Measurements from ENCODE around the gene PRDM16. TPM values are rescaled to one million over a fixed set of nuclear protein-coding genes. Genes with fewer than 3 reads are reported as not detected.

The PRDM16 gene
- total and polyA plus RNA-seq, 2 of the 8 experiments (the other 6 are each of a cell fraction or from before 2014, with no cell fraction given) = 0.39 to 0.43 TPM

DNA sequence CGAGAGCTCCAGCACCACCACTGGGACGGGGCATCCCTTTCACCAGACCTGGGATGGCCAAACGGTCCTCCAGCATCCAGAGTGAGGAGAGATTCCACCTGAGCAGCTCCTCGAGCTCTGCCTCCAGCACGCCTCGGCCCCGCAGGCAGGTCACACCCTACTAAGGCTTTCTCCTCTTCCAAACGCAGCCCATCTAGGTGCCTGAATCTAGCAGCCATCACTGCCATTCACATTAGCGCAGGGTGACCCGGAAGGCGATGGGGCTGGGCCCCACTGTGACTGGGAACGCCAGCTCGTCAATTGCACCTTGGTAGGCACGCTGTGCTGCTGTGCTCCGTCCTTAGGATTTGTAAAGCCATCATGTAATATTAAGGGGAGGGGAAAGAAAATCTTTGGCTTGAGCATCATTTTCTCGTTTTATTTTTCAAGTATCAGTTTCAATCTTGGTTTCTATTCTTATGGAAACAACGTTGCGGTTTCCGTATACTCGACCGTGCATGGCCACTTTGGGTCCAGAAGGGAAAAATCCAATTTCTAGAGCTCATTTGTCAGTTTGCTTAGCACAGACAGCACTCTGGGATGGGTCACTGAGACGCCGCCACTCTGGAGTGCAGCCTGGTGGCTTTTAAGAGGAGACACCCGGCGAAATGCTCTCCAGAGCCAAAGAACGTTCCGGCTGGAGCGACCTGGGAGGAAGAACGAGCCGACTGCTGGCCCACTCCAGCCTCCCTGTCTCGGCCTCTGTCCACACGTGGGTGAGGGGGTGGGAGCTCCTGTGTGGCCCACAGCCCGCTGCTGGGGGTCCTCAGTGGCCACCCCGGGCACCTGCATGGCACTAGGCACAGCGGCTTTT, 173.6 kb downstream of the PRDM16 start (continued):
- TF ChIP-seq, protein P1, sequence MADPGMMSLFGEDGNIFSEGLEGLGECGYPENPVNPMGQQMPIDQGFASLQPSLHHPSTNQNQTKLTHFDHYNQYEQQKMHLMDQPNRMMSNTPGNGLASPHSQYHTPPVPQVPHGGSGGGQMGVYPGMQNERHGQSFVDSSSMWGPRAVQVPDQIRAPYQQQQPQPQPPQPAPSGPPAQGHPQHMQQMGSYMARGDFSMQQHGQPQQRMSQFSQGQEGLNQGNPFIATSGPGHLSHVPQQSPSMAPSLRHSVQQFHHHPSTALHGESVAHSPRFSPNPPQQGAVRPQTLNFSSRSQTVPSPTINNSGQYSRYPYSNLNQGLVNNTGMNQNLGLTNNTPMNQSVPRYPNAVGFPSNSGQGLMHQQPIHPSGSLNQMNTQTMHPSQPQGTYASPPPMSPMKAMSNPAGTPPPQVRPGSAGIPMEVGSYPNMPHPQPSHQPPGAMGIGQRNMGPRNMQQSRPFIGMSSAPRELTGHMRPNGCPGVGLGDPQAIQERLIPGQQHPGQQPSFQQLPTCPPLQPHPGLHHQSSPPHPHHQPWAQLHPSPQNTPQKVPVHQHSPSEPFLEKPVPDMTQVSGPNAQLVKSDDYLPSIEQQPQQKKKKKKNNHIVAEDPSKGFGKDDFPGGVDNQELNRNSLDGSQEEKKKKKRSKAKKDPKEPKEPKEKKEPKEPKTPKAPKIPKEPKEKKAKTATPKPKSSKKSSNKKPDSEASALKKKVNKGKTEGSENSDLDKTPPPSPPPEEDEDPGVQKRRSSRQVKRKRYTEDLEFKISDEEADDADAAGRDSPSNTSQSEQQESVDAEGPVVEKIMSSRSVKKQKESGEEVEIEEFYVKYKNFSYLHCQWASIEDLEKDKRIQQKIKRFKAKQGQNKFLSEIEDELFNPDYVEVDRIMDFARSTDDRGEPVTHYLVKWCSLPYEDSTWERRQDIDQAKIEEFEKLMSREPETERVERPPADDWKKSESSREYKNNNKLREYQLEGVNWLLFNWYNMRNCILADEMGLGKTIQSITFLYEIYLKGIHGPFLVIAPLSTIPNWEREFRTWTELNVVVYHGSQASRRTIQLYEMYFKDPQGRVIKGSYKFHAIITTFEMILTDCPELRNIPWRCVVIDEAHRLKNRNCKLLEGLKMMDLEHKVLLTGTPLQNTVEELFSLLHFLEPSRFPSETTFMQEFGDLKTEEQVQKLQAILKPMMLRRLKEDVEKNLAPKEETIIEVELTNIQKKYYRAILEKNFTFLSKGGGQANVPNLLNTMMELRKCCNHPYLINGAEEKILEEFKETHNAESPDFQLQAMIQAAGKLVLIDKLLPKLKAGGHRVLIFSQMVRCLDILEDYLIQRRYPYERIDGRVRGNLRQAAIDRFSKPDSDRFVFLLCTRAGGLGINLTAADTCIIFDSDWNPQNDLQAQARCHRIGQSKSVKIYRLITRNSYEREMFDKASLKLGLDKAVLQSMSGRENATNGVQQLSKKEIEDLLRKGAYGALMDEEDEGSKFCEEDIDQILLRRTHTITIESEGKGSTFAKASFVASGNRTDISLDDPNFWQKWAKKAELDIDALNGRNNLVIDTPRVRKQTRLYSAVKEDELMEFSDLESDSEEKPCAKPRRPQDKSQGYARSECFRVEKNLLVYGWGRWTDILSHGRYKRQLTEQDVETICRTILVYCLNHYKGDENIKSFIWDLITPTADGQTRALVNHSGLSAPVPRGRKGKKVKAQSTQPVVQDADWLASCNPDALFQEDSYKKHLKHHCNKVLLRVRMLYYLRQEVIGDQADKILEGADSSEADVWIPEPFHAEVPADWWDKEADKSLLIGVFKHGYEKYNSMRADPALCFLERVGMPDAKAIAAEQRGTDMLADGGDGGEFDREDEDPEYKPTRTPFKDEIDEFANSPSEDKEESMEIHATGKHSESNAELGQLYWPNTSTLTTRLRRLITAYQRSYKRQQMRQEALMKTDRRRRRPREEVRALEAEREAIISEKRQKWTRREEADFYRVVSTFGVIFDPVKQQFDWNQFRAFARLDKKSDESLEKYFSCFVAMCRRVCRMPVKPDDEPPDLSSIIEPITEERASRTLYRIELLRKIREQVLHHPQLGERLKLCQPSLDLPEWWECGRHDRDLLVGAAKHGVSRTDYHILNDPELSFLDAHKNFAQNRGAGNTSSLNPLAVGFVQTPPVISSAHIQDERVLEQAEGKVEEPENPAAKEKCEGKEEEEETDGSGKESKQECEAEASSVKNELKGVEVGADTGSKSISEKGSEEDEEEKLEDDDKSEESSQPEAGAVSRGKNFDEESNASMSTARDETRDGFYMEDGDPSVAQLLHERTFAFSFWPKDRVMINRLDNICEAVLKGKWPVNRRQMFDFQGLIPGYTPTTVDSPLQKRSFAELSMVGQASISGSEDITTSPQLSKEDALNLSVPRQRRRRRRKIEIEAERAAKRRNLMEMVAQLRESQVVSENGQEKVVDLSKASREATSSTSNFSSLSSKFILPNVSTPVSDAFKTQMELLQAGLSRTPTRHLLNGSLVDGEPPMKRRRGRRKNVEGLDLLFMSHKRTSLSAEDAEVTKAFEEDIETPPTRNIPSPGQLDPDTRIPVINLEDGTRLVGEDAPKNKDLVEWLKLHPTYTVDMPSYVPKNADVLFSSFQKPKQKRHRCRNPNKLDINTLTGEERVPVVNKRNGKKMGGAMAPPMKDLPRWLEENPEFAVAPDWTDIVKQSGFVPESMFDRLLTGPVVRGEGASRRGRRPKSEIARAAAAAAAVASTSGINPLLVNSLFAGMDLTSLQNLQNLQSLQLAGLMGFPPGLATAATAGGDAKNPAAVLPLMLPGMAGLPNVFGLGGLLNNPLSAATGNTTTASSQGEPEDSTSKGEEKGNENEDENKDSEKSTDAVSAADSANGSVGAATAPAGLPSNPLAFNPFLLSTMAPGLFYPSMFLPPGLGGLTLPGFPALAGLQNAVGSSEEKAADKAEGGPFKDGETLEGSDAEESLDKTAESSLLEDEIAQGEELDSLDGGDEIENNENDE (IDR thresholded peaks at IDR 0.05; ENCODE audit: insufficient replicate concordance, low read length) = no peak
- TF ChIP-seq BRCA1 (IDR thresholded peaks at IDR 0.05; ENCODE audit: low read depth, low read length) (no peak), TCF12 (IDR thresholded peaks at IDR 0.05; ENCODE audit: low read depth, low read length) (no peak), CBX5 (IDR thresholded peaks at IDR 0.05; ENCODE audit: low read depth, low read length) (no peak)
- TF ChIP-seq, protein P2, sequence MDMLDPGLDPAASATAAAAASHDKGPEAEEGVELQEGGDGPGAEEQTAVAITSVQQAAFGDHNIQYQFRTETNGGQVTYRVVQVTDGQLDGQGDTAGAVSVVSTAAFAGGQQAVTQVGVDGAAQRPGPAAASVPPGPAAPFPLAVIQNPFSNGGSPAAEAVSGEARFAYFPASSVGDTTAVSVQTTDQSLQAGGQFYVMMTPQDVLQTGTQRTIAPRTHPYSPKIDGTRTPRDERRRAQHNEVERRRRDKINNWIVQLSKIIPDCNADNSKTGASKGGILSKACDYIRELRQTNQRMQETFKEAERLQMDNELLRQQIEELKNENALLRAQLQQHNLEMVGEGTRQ (IDR thresholded peaks at IDR 0.05; ENCODE audit: low read length) = no peak

Data from H1 (cell line).